ENCODE data around the gene PIP5K1C. TPM values are rescaled to one million over a fixed set of nuclear protein-coding genes. Genes with fewer than 3 reads are reported as not detected.
A peak's percentile ranks its signal among the peaks of the same experiment; 100 is the strongest.

Gene PIP5K1C
- total and polyA plus RNA-seq, 9 of the 15 experiments (the other 6 are each of a cell fraction or from before 2014, with no cell fraction given): 0.38 to 22.1 (median 4.1) TPM

DNA sequence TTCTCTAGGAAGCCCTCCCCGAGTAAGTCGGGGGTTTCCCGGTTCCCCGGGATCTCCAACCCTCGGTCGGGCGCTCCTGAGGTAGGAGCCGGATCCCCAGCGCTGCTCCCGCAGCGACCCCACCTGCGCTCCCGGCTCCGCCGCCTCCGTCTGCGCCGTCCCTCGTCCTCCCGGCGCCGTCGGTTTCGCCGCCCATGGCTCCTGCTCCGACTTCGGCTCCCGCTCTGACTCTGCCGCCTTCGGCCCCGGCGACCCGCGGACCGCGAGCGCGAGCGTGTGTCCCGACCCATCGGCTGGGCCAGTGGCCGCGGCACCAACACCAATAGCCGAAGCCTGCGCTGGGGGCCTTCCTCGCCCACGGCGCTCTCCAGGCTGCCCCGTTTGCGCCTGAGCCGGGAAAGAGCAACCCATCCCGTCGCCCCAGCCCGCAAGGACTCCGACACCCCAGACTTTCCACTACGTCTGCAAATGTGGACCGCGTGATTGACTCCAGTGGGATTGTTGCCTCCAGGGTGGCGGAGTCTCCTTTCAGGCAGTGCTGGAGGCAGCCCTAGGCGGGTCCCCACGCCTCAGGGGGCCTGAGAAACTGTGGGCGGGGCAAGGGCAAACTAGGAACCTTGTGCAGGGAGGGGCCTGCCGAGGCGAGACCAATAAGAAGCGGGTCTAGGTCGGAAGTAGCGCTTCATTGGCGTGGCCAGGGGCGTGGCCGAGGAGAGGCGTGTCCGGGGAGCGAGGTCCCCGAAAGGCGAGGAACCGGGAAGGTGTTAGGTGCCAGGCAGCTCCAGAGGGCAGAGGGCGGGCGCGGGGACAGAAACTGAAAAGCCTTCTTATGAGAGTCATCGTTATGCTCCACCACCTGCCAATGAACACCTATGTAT, 73.6 kb downstream of the PIP5K1C start, which contains the start of gene CACTIN (continued):
- peak; percentile 7; the same call in 1 of the 2 replicates for TF ChIP-seq SMC3 (conservative IDR thresholded peaks at IDR 0.05; ENCODE audit: insufficient read depth, low read depth, low read length)
- TF ChIP-seq KAT7 (CRISPR knock-in tag; IDR thresholded peaks at IDR 0.05; ENCODE audit: borderline replicate concordance): 0 out of 2 replicates have a peak, but pooled peaks have one; percentile 78
- TF ChIP-seq PHF21A (IDR thresholded peaks at IDR 0.05; ENCODE audit: borderline replicate concordance, low read depth): peak; percentile 61; the same call in 1 of the 2 replicates
- no peak for TF ChIP-seq KAT2B (IDR thresholded peaks at IDR 0.05; ENCODE audit: low read depth, low read length)
- TF ChIP-seq YY1 (IDR thresholded peaks at IDR 0.05; ENCODE audit: borderline replicate concordance in 1 of 3, control insufficient read depth in 1 of 3, extremely low read depth in 1 of 3, insufficient read depth in 3 of 3, insufficient read length in 1 of 3, insufficient replicate concordance in 2 of 3, low read depth in 1 of 3, low read length in 2 of 3): peak in 2 of 3 experiments; percentile 42 to 59
- no peak for TF ChIP-seq KDM1A (IDR thresholded peaks at IDR 0.05)
- no peak for TF ChIP-seq TCF7 (IDR thresholded peaks at IDR 0.05; ENCODE audit: borderline replicate concordance)
- TF ChIP-seq, protein P1, sequence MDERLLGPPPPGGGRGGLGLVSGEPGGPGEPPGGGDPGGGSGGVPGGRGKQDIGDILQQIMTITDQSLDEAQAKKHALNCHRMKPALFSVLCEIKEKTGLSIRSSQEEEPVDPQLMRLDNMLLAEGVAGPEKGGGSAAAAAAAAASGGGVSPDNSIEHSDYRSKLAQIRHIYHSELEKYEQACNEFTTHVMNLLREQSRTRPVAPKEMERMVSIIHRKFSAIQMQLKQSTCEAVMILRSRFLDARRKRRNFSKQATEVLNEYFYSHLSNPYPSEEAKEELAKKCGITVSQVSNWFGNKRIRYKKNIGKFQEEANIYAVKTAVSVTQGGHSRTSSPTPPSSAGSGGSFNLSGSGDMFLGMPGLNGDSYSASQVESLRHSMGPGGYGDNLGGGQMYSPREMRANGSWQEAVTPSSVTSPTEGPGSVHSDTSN (CRISPR knock-in tag; IDR thresholded peaks at IDR 0.05; ENCODE audit: low read depth): no peak
- TF ChIP-seq, protein P1 (tag; conservative IDR thresholded peaks at IDR 0.05; ENCODE audit: low read depth): 0 out of 2 replicates have a peak, but pooled peaks have one; percentile 4
- no peak for TF ChIP-seq ZNF785 (CRISPR knock-in tag; IDR thresholded peaks at IDR 0.05)
- TF ChIP-seq BCOR (IDR thresholded peaks at IDR 0.05): no peak
- TF ChIP-seq GATAD2A (IDR thresholded peaks at IDR 0.05): peak; percentile 81
- no peak for TF ChIP-seq ZNF175 (CRISPR knock-in tag; IDR thresholded peaks at IDR 0.05; ENCODE audit: low read depth)
- TF ChIP-seq, protein P2, sequence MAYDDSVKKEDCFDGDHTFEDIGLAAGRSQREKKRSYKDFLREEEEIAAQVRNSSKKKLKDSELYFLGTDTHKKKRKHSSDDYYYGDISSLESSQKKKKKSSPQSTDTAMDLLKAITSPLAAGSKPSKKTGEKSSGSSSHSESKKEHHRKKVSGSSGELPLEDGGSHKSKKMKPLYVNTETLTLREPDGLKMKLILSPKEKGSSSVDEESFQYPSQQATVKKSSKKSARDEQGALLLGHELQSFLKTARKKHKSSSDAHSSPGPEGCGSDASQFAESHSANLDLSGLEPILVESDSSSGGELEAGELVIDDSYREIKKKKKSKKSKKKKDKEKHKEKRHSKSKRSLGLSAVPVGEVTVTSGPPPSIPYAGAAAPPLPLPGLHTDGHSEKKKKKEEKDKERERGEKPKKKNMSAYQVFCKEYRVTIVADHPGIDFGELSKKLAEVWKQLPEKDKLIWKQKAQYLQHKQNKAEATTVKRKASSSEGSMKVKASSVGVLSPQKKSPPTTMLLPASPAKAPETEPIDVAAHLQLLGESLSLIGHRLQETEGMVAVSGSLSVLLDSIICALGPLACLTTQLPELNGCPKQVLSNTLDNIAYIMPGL (CRISPR knock-in tag; IDR thresholded peaks at IDR 0.05): no peak; the same call in 1 of the 2 replicates
- TF ChIP-seq RB1 (IDR thresholded peaks at IDR 0.05; ENCODE audit: low read depth): peak; percentile 95
- TF ChIP-seq, protein P3, sequence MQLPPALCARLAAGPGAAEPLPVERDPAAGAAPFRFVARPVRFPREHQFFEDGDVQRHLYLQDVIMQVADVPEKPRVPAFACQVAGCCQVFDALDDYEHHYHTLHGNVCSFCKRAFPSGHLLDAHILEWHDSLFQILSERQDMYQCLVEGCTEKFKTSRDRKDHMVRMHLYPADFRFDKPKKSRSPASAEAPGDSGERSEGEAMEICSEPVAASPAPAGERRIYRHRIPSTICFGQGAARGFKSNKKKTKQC (CRISPR knock-in tag; IDR thresholded peaks at IDR 0.05): 0 out of 2 replicates have a peak, but pooled peaks have one; percentile 20
- no peak; the same call in 1 of the 2 replicates for TF ChIP-seq RHOXF2B (CRISPR knock-in tag; conservative IDR thresholded peaks at IDR 0.05)
- no peak for TF ChIP-seq GTF2E2 (tag; IDR thresholded peaks at IDR 0.05)
- no peak for TF ChIP-seq MEF2A (IDR thresholded peaks at IDR 0.05; ENCODE audit: control insufficient read depth, low read depth, low read length)
- TF ChIP-seq CBFB (CRISPR knock-in tag; IDR thresholded peaks at IDR 0.05): 0 out of 2 replicates have a peak, but pooled peaks have one; percentile 8
- TF ChIP-seq HMBOX1 (IDR thresholded peaks at IDR 0.05): no peak
